Activated effector memory CD4-positive, alpha-beta T cell treated with Interleukin-2 at 50 U/mL for 16 hours (primary cell): ENCODE results near the gene SDK2.

Experiments
- DNase-seq: peaks from one replicate; pipeline ENCODE4 v3.0.0-alpha.2; 2020

SDK2 gene

DNA sequence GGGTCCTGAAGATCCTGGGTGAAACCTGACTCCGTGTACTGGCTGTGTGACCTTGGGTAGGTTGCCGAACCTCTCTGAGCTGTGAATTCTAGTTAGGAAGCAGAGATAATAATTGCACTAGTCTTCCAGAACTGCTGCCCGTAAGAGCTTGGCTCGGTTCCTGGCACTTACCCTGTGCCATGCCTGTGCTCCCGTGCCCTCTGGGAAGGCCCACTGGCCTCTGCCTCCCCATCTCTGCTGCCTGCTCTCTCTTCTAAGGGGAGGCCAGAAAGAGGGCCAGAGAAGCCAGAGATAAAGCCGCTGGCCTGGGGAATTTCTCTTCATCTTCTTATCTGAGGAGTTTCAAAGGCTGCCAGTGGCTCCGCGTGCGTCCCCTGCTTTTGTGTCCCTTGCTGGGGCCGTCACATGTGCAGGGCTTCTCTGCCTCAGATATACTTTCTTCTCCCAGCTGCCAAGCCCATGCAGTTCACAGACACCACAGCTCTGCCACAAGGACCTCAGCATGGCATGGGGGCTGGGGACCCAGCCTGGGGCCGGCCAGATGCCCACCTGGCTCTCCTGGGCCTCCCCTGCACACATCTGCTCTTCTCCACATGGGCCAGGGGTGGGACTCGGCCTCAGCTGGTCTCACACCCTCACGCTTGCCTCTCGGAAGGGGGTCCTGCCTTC lies 145.2 kb downstream of the SDK2 start:
- DNase-seq, result no peak

DNA sequence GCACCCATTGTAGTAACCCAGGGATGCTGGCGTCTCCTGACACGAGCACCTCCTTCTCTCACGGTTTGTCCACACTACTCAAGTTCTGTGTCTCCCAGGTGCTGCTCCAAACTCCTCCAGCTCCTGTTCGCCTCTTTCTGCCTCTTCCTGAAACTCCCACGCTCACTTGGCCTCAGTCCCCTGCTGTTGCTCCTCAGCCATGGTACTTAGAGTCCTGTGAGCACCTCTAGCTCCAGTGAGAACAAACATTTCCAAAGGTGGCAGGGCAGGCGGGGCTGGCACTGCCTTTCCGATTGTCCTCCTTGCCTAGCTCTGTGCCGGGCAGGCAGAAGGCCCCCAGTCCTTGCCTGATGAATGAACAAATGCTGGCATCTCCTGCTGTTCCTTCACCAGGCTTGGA lies 146.1 kb downstream of the SDK2 start:
- no peak for DNase-seq

GRCh38 chr17:73497721-73498120 lies 146.5 kb downstream of the SDK2 start:
- no peak for DNase-seq

GRCh38 chr17:73496232-73496631 lies 148.0 kb downstream of the SDK2 start:
- DNase-seq, result no peak

GRCh38 chr17:73495641-73496040 lies 148.6 kb downstream of the SDK2 start:
- no peak for DNase-seq

GRCh38 chr17:73494950-73495349 lies 149.3 kb downstream of the SDK2 start:
- DNase-seq, result no peak

GRCh38 chr17:73493956-73494926 lies 150.0 kb downstream of the SDK2 start:
- no peak for DNase-seq

DNA sequence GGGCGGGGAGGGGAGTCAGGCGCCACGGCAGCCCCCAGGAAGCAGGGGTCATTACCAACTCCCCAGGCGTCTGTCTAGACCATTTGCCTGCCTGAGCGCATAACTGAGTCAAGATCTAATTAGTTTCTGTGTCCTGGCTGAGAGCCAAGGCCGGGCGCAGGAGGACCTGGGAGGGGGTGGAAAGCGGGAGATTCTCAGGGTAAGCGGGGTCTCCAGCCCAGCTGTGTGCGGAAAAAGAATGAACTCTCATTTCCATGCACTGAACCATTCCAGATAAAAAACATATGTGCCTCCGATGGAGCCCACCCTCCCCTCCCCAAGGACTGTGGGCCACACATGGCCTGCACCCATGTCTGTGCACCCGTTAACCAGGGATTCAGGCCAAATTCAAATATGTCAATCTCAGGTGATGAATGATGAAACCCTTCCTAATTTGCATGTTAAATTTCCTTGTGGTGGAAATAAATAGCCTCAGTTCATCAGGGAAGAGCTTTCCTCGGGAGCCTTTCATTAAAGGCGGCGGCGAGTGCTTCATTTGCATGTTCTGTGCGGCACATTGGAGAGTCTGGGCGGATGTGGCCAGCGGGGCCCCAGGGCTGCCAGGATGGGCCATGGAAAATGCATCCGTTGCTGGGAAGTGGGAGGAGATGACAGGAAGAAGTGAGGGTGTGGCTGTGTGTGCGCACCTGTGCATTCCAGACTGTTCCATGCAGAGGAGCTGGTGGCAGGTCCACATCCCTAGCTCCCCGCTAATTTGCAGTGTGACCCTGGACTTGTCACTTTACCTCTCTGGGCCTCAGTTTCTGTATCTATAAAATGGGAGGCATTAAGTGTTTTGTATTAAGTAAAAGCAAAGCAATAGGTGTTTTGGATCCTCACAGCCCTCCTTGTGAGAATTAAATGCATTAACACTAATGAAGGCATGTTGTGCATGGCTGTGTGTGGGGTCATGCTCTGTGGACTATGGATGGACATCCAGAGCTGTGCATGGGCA lies 151.1 kb downstream of the SDK2 start:
- DNase-seq, result no peak

GRCh38 chr17:73492125-73492820 lies 152.0 kb downstream of the SDK2 start:
- DNase-seq, result no peak

- DNase-seq, result no peak
Measured at GRCh38 chr17:73491648-73492047, 152.6 kb downstream of the SDK2 start.

- no peak for DNase-seq
Measured at GRCh38 chr17:73490851-73491250, 153.4 kb downstream of the SDK2 start.

GRCh38 chr17:73489991-73490390 lies 154.3 kb downstream of the SDK2 start:
- DNase-seq, result no peak

DNA sequence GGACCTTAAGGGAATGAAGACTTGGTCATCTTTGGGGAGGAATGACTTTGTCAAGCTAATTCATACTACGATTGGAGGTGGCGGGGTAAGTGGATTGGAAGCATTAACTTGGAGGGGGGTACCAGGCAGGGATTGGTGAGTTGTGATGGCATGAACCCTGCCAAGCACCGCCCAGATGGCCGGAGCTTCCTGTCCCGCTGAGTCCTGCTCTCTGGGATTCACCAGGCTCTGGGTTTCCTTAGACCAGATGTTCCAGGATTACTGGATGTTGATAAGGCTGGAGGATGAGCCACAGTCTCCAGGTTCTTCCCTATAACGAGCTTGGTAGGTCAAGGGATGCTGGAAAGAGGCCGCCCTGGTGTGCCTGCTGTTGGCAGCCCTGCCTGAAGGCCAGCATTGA lies 154.9 kb downstream of the SDK2 start:
- DNase-seq, result no peak

DNA sequence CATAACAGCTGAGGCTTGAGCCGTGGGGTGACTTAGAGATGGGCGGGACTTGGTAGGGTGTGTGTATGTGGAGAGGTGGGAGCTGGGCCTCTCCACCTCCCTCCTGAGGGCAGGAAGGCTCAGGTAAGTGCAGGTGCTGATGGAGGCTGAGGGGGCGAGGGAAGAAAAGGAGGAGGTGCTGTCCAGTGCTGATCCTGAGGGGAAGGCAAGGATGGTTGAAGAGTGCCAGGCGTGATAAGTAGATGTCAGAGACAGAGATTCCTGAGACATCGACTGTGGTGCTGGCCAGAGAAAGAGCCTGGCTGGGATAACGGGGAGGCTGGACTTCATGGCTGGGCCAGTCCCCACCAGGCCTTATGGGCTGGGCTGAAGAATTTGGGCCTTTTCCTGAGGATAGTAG lies 159.1 kb downstream of the SDK2 start:
- DNase-seq, result no peak

DNA sequence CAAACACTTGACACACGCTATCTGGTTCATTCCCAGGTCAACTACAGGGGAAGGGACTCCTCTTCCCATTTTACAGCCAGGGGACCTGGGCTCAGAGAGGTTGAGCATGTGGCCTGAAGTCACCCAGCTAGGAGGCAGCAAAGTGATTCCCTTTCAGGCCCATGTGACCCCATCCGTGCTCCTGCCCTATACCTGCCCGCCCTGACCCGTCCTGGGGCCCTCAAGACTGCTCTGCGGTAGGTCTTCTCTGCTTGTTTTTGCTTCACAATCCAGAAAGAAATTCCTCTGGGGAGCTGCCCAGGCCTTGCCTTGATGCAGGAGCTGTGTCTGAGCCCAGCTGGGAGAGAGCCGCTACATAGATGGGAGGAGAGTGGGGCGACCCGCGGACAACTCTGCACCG lies 161.4 kb downstream of the SDK2 start:
- no peak for DNase-seq

- no peak for DNase-seq
Measured at GRCh38 chr17:73482251-73482716, 162.0 kb downstream of the SDK2 start.

- DNase-seq, result no peak
Measured at GRCh38 chr17:73481676-73482075, 162.6 kb downstream of the SDK2 start.

GRCh38 chr17:73480740-73481139 lies 163.5 kb downstream of the SDK2 start:
- no peak for DNase-seq

- no peak for DNase-seq
Measured at GRCh38 chr17:73478768-73479424, 165.3 kb downstream of the SDK2 start.

GRCh38 chr17:73478334-73478733 lies 165.9 kb downstream of the SDK2 start:
- DNase-seq, result no peak

- DNase-seq, result no peak
Measured at GRCh38 chr17:73476890-73477350, 167.3 kb downstream of the SDK2 start.
